Tibial artery (tissue), 4 donors: ENCODE data around the gene MICAL2.
A peak's percentile ranks its signal among the peaks of the same experiment; 100 is the strongest.

Source experiments
- DNase-seq, 2 donors: peaks; one replicate each; pipeline ENCODE4 v3.0.0-alpha.2; 2019
- H3K27ac ChIP-seq, 2 donors: fragments of 200-600 bp; sonication (generic) in 1 of 2; 1 replicate in 1 of 2; 2 replicates in 1 of 2; pipeline ENCODE4 v1.5.1; 2018 to 2019; ENCODE audit warnings: mild to moderate bottlenecking in 1 of 2
- H3K27me3 ChIP-seq, 2 donors: fragments of 200-600 bp; sonication (generic) in 1 of 2; one replicate each; pipeline versions ENCODE4 v1.5.1 to v1.6.0; 2016 to 2019
- H3K36me3 ChIP-seq, 3 donors: fragments of 200-600 bp; sonication (generic) in 2 of 3; one replicate each; pipeline ENCODE4 v1.5.1; 2016 to 2019; ENCODE audit warnings: mild to moderate bottlenecking in 2 of 3
- H3K4me1 ChIP-seq, 4 donors: fragments of 200-600 bp; sonication (generic) in 2 of 4; 1 replicate in 3 of 4; 2 replicates in 1 of 4; pipeline ENCODE4 v1.5.1; 2016 to 2019
- H3K4me3 ChIP-seq, 2 donors: fragments of 200-600 bp; sonication (generic) in 1 of 2; 1 replicate in 1 of 2; 2 replicates in 1 of 2; pipeline ENCODE4 v1.5.1; 2018 to 2019; ENCODE audit warnings: mild to moderate bottlenecking in 2 of 2
- H3K9me3 ChIP-seq, 3 donors: fragments of 200-600 bp; sonication (generic) in 1 of 3; one replicate each; pipeline ENCODE4 v1.5.1; 2016 to 2019
- intact Hi-C: fragments of 100-400 bp; cut with DNase I; formaldehyde crosslinking; loops from one replicate; pipeline ENCODE4 v1.15.0; 2023; ENCODE audit warnings: low total_unique reads
- TF ChIP-seq, protein P1 (sequence below), 2 experiments: fragments of 200-600 bp in 1 of 2; fragments of 450-650 bp in 1 of 2; IDR thresholded peaks; one replicate each; pipeline ENCODE4 v1.5.1; 2017 to 2019; ENCODE audit warnings: antibody characterized with exemption in 2 of 2, mild to moderate bottlenecking in 1 of 2, moderate library complexity in 1 of 2

Gene MICAL2

DNA sequence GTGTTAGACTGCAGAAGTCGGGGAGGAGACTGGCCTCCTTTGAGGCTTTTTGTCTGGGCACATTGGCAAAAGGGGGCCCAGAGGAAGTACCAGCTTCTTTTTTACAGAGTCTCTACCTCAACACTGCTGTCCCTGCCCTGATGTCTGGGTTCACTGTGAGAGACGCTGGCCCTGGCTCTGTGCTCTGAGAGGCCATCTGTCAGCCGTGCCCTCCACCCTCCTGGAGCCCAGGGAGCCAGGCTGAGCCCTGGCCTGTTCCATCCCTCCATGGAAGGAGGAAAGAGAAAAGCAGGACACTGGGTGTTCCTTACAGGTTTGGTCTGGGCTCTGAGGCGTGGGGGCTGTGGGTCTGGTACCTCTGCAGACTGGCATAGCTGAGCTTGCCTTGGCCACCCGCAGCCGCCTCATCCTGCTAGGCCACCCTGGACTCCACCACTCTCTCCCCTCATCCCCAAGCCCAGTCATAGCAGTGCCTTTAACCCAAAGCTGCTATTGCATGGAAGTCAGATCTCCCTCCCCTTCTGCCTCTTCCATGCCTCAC, 161.5 kb downstream of the MICAL2 start:
- TF ChIP-seq, protein P1, sequence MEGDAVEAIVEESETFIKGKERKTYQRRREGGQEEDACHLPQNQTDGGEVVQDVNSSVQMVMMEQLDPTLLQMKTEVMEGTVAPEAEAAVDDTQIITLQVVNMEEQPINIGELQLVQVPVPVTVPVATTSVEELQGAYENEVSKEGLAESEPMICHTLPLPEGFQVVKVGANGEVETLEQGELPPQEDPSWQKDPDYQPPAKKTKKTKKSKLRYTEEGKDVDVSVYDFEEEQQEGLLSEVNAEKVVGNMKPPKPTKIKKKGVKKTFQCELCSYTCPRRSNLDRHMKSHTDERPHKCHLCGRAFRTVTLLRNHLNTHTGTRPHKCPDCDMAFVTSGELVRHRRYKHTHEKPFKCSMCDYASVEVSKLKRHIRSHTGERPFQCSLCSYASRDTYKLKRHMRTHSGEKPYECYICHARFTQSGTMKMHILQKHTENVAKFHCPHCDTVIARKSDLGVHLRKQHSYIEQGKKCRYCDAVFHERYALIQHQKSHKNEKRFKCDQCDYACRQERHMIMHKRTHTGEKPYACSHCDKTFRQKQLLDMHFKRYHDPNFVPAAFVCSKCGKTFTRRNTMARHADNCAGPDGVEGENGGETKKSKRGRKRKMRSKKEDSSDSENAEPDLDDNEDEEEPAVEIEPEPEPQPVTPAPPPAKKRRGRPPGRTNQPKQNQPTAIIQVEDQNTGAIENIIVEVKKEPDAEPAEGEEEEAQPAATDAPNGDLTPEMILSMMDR (IDR thresholded peaks at IDR 0.05), result no peak
- intact Hi-C loops, result loop anchor here (10.0 kb wide), 2 partner anchors 337 to 457 kb away; no protein-coding TSS in a partner anchor

DNA sequence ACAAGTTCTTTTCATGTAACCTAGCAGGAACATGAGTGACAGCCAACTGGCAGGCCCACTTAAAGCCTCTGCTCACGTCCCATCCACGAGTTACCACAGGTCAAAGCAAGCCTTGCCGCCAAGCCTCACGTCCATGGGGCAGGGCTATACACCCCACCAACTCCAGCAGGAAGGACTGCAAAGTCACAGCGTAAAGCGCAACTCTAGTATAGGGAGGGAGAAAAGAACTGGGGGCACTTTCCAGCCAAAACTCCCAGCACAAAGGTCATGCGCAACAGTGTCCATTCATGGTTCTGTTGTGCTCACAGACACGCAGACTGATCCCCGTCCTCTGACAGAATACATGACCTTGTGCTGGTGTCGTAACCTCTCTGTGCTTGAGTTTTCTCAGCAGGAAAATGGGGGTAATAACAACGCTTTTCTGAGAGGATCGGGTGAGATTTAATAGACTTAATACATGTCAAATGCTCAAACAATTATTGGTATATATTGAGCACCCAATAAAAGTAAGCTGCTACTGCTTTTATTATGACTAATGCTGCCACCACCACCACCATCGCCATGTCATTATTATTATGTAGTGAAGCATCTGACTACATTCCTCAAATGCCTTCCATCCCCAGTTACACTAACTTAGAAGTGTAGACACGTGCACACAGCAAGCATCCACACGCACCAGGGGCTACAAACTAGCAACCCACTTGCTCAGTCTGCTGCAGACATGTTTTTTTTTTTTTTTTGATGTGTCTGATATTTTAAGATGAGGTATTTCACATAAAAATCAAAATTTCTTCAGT, 162.6 kb downstream of the MICAL2 start:
- Histone ChIP-seq H3K27me3 (no peaks in the 10 kb centered on the region), H3K36me3 (no peaks in the 10 kb centered on the region), H3K4me3 (no peak overlapping the region), H3K9me3 (no peaks in the 10 kb centered on the region), H3K27ac (no peak overlapping the region), H3K4me1 (peaks cover 0 to 28% (median 24%) of the 10 kb centered on the region in 4 donors)
- peak in 1 of 2 donors; percentile 60 for DNase-seq
- TF ChIP-seq, protein P1 (IDR thresholded peaks at IDR 0.05), result no peak
- intact Hi-C loops, result loop anchor here (10.0 kb wide), 2 partner anchors 338 to 458 kb away; no protein-coding TSS in a partner anchor

More for the DNA sequence above, 161.5 kb downstream of the MICAL2 start:
- Histone ChIP-seq H3K27me3 (no peaks in the 10 kb centered on the region), H3K9me3 (no peaks in the 10 kb centered on the region), H3K4me1 (peaks cover 0 to 33% (median 28%) of the 10 kb centered on the region in 4 donors), H3K4me3 (no peak overlapping the region), H3K27ac (no peak overlapping the region), H3K36me3 (no peaks in the 10 kb centered on the region)
- peak in 1 of 2 donors; percentile 35 for DNase-seq

DNA sequence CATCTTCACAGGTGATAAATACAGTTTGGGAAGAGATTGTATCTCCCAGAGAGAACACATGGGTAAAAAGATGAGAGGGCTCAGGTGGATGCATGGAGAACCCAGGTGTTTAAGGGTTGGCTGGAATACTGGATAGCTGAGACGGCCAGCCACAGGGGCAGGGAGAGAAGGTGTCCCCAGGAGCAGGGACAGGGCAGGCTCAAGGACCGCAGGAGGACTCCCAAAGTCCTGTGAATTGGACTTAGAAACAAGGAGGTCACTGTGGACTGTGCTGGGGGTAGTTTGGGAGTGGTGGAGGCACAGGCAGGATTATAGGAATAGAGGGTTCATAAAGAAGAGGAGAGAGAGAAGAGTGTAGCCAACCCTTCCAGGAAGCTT, 163.2 kb downstream of the MICAL2 start:
- intact Hi-C loops, result loop anchor here (10.0 kb wide), 2 partner anchors 339 to 459 kb away; no protein-coding TSS in a partner anchor
- peak; percentile 9 to 57 for DNase-seq

DNA sequence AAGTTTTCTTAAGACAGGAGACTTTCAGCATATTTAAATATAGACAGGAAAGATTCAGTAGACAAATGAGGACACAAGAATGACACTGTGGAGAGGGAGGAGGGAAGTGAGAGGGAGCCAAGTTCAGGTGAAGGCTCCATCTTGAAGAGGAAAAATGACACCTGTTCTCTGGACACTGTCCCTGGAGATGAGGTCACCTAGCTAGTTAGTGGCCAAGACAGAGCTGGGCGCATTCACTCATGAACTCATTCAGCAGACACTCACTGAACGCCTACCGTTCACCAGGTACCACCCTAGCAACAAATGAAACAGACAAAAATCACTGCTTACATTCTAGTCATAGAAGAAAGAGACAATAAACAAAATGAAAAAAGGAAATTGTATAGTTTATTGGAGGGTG, 163.7 kb downstream of the MICAL2 start:
- TF ChIP-seq, protein P1 (IDR thresholded peaks at IDR 0.05), result no peak
- DNase-seq, result peak in 1 of 2 donors; percentile 4
- Histone ChIP-seq H3K27ac (no peak overlapping the region), H3K9me3 (no peaks in the 10 kb centered on the region), H3K4me1 (peaks cover 0 to 17% (median 15%) of the 10 kb centered on the region in 4 donors), H3K36me3 (no peaks in the 10 kb centered on the region), H3K4me3 (no peak overlapping the region), H3K27me3 (no peaks in the 10 kb centered on the region)
- intact Hi-C loops, result loop anchor here (10.0 kb wide), 2 partner anchors 339 to 459 kb away; no protein-coding TSS in a partner anchor

More for the DNA sequence above, 163.2 kb downstream of the MICAL2 start:
- H3K4me3 ChIP-seq, result no peak overlapping the region
- TF ChIP-seq, protein P1 (IDR thresholded peaks at IDR 0.05), result no peak
- peaks cover 0 to 22% (median 19%) of the 10 kb centered on the region in 4 donors for H3K4me1 ChIP-seq
- no peaks in the 10 kb centered on the region for H3K36me3 ChIP-seq
- H3K9me3 ChIP-seq, result no peaks in the 10 kb centered on the region
- no peaks in the 10 kb centered on the region for H3K27me3 ChIP-seq
- H3K27ac ChIP-seq, result no peak overlapping the region

DNA sequence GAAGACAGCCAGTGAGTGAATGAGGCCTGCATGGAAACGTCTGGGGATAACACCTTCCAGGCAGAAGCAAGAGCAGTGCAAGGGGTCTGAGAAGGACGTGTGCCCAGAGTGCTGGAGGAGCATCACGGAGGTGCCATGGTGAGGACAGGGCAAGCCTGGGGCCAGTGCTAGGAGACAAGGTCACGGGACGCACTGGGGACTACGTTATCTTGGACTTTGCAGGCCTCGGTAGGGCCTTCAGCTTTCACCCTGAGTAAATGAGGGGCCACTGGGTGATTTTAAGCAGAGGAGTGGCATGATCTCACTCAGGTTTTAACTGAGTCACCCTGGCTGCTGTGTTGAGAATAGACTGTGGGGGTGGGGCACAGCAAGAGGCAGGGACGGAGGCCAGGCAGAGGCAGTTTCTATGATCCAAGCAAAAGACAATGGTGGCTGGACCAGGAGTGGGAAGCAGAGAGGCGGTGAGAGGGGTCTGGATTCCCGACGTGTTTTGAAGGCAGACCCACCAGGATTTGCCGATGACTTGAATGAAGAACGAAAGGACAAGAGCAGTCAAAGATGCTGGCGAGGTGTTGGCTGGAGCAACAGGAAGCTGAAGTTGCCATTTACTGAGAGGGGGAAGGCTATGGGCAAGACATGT, 164.3 kb downstream of the MICAL2 start:
- TF ChIP-seq, protein P1 (IDR thresholded peaks at IDR 0.05), result no peak
- Histone ChIP-seq H3K27me3 (no peaks in the 10 kb centered on the region), H3K36me3 (no peaks in the 10 kb centered on the region), H3K27ac (no peak overlapping the region), H3K4me3 (no peak overlapping the region), H3K4me1 (peaks cover 0 to 13% (median 9%) of the 10 kb centered on the region in 4 donors), H3K9me3 (no peaks in the 10 kb centered on the region)
- DNase-seq, result peak; percentile 11 to 49
- intact Hi-C loops, result loop anchor here (10.0 kb wide), 2 partner anchors 340 to 460 kb away; no protein-coding TSS in a partner anchor
